ENCODE results near the gene C14orf180.
"Not testable (repeated sequence)": the region's sequence is repeated elsewhere in the genome, so short reads cannot be mapped to it uniquely, and the experiment has no call there.

C14orf180 gene

GRCh38 chr14:104562606-104563005 lies 17.0 kb upstream of the C14orf180 start:
- no peak for DNase-seq

- DNase-seq = peak; percentile 39 to 74
These were observed 16.3 kb upstream of the C14orf180 start for GRCh38 chr14:104563191-104563741.

- peak; percentile 66 to 89 for DNase-seq
These were observed 15.6 kb upstream of the C14orf180 start for GRCh38 chr14:104563742-104564615.

GRCh38 chr14:104564744-104565679 lies 14.6 kb upstream of the C14orf180 start:
- no peak for DNase-seq

GRCh38 chr14:104567141-104567956 lies 12.2 kb upstream of the C14orf180 start:
- no peak for DNase-seq

GRCh38 chr14:104567957-104568225 lies 11.7 kb upstream of the C14orf180 start:
- no peak for DNase-seq

GRCh38 chr14:104568620-104569019 lies 10.9 kb upstream of the C14orf180 start:
- DNase-seq = no peak

- no peak for DNase-seq
These were observed 10.1 kb upstream of the C14orf180 start for GRCh38 chr14:104569435-104569834.

- DNase-seq = no peak
These were observed 8.3 kb upstream of the C14orf180 start for GRCh38 chr14:104571246-104571645.

GRCh38 chr14:104572024-104572626 lies 7.4 kb upstream of the C14orf180 start:
- no peak for DNase-seq

GRCh38 chr14:104572668-104573067 lies 6.9 kb upstream of the C14orf180 start:
- DNase-seq = no peak

GRCh38 chr14:104573930-104574329 lies 5.6 kb upstream of the C14orf180 start:
- DNase-seq = no peak

GRCh38 chr14:104574536-104574935 lies 5.0 kb upstream of the C14orf180 start:
- DNase-seq = no peak

- DNase-seq = no peak
These were observed 4.5 kb upstream of the C14orf180 start for GRCh38 chr14:104574978-104575583.

- DNase-seq = peak in 1 of 2 experiments; percentile 66
These were observed 3.2 kb upstream of the C14orf180 start for GRCh38 chr14:104576232-104576969.

GRCh38 chr14:104576970-104577332 lies 2.6 kb upstream of the C14orf180 start:
- peak in 1 of 2 experiments; percentile 64 for DNase-seq

- no peak for DNase-seq
These were observed 2.1 kb upstream of the C14orf180 start for GRCh38 chr14:104577426-104577825.

- no peak for DNase-seq
These were observed 1.7 kb upstream of the C14orf180 start for GRCh38 chr14:104577847-104578301.

- DNase-seq = no peak
These were observed 1.2 kb upstream of the C14orf180 start for GRCh38 chr14:104578321-104578720.

- not testable (repeated sequence) for DNase-seq
These were observed 375 bp downstream of the C14orf180 start for GRCh38 chr14:104579939-104580338.

- no peak for DNase-seq
These were observed 1.4 kb downstream of the C14orf180 start for GRCh38 chr14:104580961-104581360.

Measured in NCI-H526 (cell line).